Esophagus (tissue), 2 donors: ENCODE results near the gene SMURF2. TPM values are rescaled to one million over a fixed set of nuclear protein-coding genes. Genes with fewer than 3 reads are reported as not detected.

Experiments
- H3K27ac ChIP-seq, 2 donors: one replicate each; pipeline ENCODE4 v1.5.1; 2013; ENCODE audit warnings: low read depth in 2 of 2, mild to moderate bottlenecking in 2 of 2, inconsistent platforms in 1 of 2, low read length in 1 of 2, moderate library complexity in 1 of 2
- H3K27me3 ChIP-seq, 2 donors: one replicate each; pipeline ENCODE4 v1.6.1; 2013; ENCODE audit warnings: low read length in 2 of 2, control low read depth in 1 of 2, mild to moderate bottlenecking in 1 of 2; ENCODE audit not compliant: insufficient read depth in 2 of 2, control insufficient read depth in 1 of 2
- H3K36me3 ChIP-seq, 2 donors: one replicate each; pipeline ENCODE4 v1.6.1; 2013; ENCODE audit warnings: low read length in 1 of 2; ENCODE audit not compliant: control insufficient read depth in 2 of 2, insufficient read depth in 2 of 2
- H3K4me1 ChIP-seq, 2 donors: one replicate each; pipeline ENCODE4 v1.6.1; 2013; ENCODE audit warnings: low read length in 1 of 2; ENCODE audit not compliant: control insufficient read depth in 2 of 2, insufficient read depth in 2 of 2
- H3K4me3 ChIP-seq, 2 donors: one replicate each; pipeline ENCODE4 v1.5.1; 2013; ENCODE audit warnings: low read length in 2 of 2, mild to moderate bottlenecking in 2 of 2, low read depth in 1 of 2, moderate library complexity in 1 of 2
- H3K9me3 ChIP-seq, 2 donors: one replicate each; pipeline ENCODE4 v1.6.1; 2013; ENCODE audit warnings: mild to moderate bottlenecking in 2 of 2, low read depth in 1 of 2, low read length in 1 of 2, moderate library complexity in 1 of 2; ENCODE audit not compliant: control insufficient read depth in 2 of 2, insufficient read depth in 1 of 2
- WGBS, 2 donors: extraction: QIAGEN DNeasy Blood & Tissue Kit; methylation state at CpG; one replicate each; pipeline ENCODE4 v1.1.7; 2013; 5-methylcytosine and 5-hydroxymethylcytosine counted together
- polyA plus RNA-seq, 2 donors: library from polyadenylated mRNA; stranded (reverse); fragments of 200-250 nt; gene quantifications; one replicate each; pipeline ENCODE4 v1.2.3, GENCODE V29; 2013
- donor health status: healthy with polysubstance abuse.
- donor health status: Bipolar disorder and iron deficiency.

Gene SMURF2
- polyA plus RNA-seq, 2 donors: 3.1 TPM

GRCh38 chr17:64635647-64636305 is 26.3 kb downstream of the SMURF2 start:
- Histone ChIP-seq H3K4me3 (no peak overlapping the region), H3K9me3 (no peaks in the 10 kb centered on the region), H3K27ac (no peak overlapping the region), H3K36me3 (no peaks in the 10 kb centered on the region), H3K4me1 (peaks cover 0 to 2% of the 10 kb centered on the region in 2 donors), H3K27me3 (no peaks in the 10 kb centered on the region)
- 44 to 56% methylated on average over 1 of the region's 1 CpG for WGBS, 2 donors

- Histone ChIP-seq H3K4me1 (peaks cover 0 to 2% of the 10 kb centered on the region in 2 donors), H3K4me3 (no peak overlapping the region), H3K27me3 (no peaks in the 10 kb centered on the region), H3K9me3 (no peaks in the 10 kb centered on the region), H3K27ac (no peak overlapping the region), H3K36me3 (no peaks in the 10 kb centered on the region)
- 92 to 93% methylated on average over 1 of the region's 1 CpG for WGBS, 2 donors
Observed at GRCh38 chr17:64634218-64634617, 27.9 kb downstream of the SMURF2 start.

- H3K4me3 ChIP-seq: no peak overlapping the region
- H3K9me3 ChIP-seq: no peaks in the 10 kb centered on the region
- no peak overlapping the region for H3K27ac ChIP-seq
- H3K27me3 ChIP-seq: no peaks in the 10 kb centered on the region
- H3K36me3 ChIP-seq: no peaks in the 10 kb centered on the region
- WGBS, 2 donors: 58 to 77% methylated on average over 2 of the region's 2 CpGs
- H3K4me1 ChIP-seq: peaks cover 0 to 2% of the 10 kb centered on the region in 2 donors
Observed at GRCh38 chr17:64632606-64633005, 29.5 kb downstream of the SMURF2 start.

GRCh38 chr17:64632194-64632593 is 29.9 kb downstream of the SMURF2 start:
- no peaks in the 10 kb centered on the region for H3K9me3 ChIP-seq
- H3K27ac ChIP-seq: no peak overlapping the region
- H3K36me3 ChIP-seq: no peaks in the 10 kb centered on the region
- 63 to 65% methylated on average over 3 of the region's 3 CpGs for WGBS, 2 donors
- H3K27me3 ChIP-seq: no peaks in the 10 kb centered on the region
- no peak overlapping the region for H3K4me3 ChIP-seq
- H3K4me1 ChIP-seq: peaks cover 0 to 2% of the 10 kb centered on the region in 2 donors

GRCh38 chr17:64630309-64631223 is 31.5 kb downstream of the SMURF2 start:
- H3K9me3 ChIP-seq: no peaks in the 10 kb centered on the region
- H3K4me1 ChIP-seq: peaks cover 0 to 2% of the 10 kb centered on the region in 2 donors
- WGBS, 2 donors: 88 to 90% methylated on average over 6 of the region's 6 CpGs
- H3K36me3 ChIP-seq: no peaks in the 10 kb centered on the region
- no peak overlapping the region for H3K27ac ChIP-seq
- no peak overlapping the region for H3K4me3 ChIP-seq
- no peaks in the 10 kb centered on the region for H3K27me3 ChIP-seq

GRCh38 chr17:64628641-64629040 is 33.5 kb downstream of the SMURF2 start:
- H3K36me3 ChIP-seq: no peaks in the 10 kb centered on the region
- WGBS, 2 donors: 71 to 85% methylated on average over 1 of the region's 1 CpG

GRCh38 chr17:64627797-64628196 is 34.3 kb downstream of the SMURF2 start:
- Histone ChIP-seq H3K27me3 (no peaks in the 10 kb centered on the region), H3K4me3 (no peak overlapping the region), H3K4me1 (peaks cover 0 to 2% of the 10 kb centered on the region in 2 donors), H3K27ac (no peak overlapping the region), H3K9me3 (no peaks in the 10 kb centered on the region), H3K36me3 (no peaks in the 10 kb centered on the region)
- 90 to 92% methylated on average over 5 of the region's 5 CpGs for WGBS, 2 donors

More at GRCh38 chr17:64628641-64629040, 33.5 kb downstream of the SMURF2 start:
- Histone ChIP-seq H3K4me1 (peaks cover 0 to 2% of the 10 kb centered on the region in 2 donors), H3K4me3 (no peak overlapping the region), H3K9me3 (no peaks in the 10 kb centered on the region), H3K27ac (no peak overlapping the region), H3K27me3 (no peaks in the 10 kb centered on the region)

GRCh38 chr17:64626827-64627226 is 35.3 kb downstream of the SMURF2 start:
- Histone ChIP-seq H3K9me3 (no peaks in the 10 kb centered on the region), H3K4me3 (no peak overlapping the region), H3K36me3 (no peaks in the 10 kb centered on the region), H3K27me3 (no peaks in the 10 kb centered on the region), H3K27ac (no peak overlapping the region), H3K4me1 (peaks cover 0 to 2% of the 10 kb centered on the region in 2 donors)
- 50 to 77% methylated on average over 3 of the region's 3 CpGs for WGBS, 2 donors

- no peaks in the 10 kb centered on the region for H3K27me3 ChIP-seq
- H3K9me3 ChIP-seq: no peaks in the 10 kb centered on the region
- no peaks in the 10 kb centered on the region for H3K36me3 ChIP-seq
- H3K27ac ChIP-seq: no peak overlapping the region
- no peak overlapping the region for H3K4me3 ChIP-seq
- H3K4me1 ChIP-seq: no peaks in the 10 kb centered on the region
- 95 to 96% methylated on average over 4 of the region's 4 CpGs for WGBS, 2 donors
Observed at GRCh38 chr17:64625541-64625940, 36.6 kb downstream of the SMURF2 start.
